T-helper 1 cell treated with Interleukin-12 subunit alpha and Interleukin-12 subunit beta and Interleukin-4 antibody, amounts not matched to agents 30 μg/mL and 1 μg/mL, for 36 hours (primary cell): ENCODE results near the gene ALDH3B2.
A peak's percentile ranks its signal among the peaks of the same experiment; 100 is the strongest.

ENCODE experiments used
- H3K27ac Mint-ChIP-seq: one replicate; pipeline ENCODE4 v1.8.0; 2021; ENCODE audit warnings: mild to moderate bottlenecking, mixed read lengths
- H3K27me3 Mint-ChIP-seq: one replicate; pipeline ENCODE4 v1.8.0; 2021; ENCODE audit warnings: low read depth, mixed read lengths
- H3K36me3 Mint-ChIP-seq: one replicate; pipeline ENCODE4 v1.8.0; 2021; ENCODE audit warnings: low read depth, mixed read lengths
- H3K4me1 Mint-ChIP-seq: one replicate; pipeline ENCODE4 v1.8.0; 2021; ENCODE audit warnings: low read depth, mixed read lengths
- H3K4me3 Mint-ChIP-seq: one replicate; pipeline ENCODE4 v1.8.0; 2021; ENCODE audit warnings: mild to moderate bottlenecking, moderate library complexity, mixed read lengths
- H3K9me3 Mint-ChIP-seq: one replicate; pipeline ENCODE4 v1.8.0; 2021; ENCODE audit warnings: mixed read lengths

The ALDH3B2 gene

DNA sequence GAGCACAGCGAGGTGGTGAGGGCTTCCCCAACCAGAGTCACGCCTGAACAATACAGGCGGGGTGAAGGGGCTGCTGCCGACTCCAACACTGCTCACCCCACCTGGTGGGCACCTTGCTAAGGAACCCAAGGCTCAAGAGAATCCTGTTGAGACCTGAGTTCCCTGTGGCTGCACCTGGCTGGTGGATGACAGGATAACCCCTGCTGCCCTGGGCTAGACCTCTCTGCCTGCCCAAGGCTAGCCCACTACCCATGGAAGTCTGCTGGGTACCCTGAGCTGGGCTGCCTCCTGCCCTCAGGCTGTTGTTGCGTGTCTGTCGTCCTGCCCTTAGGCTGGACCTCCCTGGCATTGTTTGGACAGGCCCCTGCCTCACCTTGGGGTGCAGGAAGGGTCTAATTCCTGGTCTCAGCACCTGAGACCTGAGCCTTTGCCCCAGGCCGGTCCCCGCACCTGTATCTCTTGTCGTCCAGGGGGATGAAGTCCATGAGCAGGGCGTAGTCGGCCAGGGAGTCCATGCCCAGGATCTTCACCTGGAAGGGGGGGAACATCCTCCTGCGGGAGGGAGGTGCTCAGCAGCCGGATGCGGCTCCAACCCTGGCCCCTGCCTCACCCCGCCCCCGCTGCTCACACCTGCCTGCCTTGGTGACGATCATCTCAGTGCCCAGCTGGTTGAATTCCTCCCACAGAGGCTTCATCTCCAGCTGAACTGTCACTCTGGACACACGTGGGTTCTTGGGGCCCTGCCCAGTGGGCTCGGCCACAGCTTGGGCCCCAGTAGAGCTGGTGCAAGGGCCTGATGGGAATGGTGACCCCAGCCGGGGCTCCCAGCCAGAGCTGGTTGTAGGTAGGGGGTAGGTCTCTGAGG is 39.8 kb downstream of the ALDH3B2 start:
- peaks cover 6% of the 10 kb centered on the region for H3K4me1 Mint-ChIP-seq
- H3K4me3 Mint-ChIP-seq = no peak overlapping the region

DNA sequence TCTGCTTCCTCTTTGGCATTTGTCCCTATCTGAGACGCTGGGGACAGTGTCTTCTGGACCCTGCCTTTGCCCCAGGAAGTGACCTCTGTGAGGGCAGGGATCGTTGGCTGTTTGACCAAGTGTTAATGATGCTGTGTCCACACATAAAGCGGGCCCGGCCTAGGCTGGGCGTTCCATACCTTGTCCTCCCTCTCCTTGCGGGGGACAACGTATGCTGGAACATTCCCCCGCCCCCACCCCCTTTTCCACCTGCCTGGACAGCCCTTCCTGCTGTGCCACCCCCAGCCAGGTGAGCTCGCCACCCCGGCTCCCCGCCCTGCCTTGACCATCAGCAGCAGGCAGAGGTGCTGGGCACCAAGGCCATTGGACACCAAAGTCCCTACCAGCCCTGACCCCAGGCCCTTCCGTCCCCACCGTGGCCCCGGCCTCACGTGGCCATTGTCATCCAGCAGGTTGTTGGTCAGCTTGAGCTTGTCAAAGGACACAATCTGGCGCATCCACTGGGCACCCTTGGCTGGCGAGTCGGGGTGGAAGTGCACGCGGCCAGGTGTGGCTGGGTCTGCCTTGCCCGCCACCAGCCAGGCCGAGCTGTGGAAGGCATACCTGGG is 40.6 kb downstream of the ALDH3B2 start:
- Mint-ChIP-seq H3K9me3 (no peaks in the 10 kb centered on the region), H3K36me3 (no peaks in the 10 kb centered on the region), H3K27ac (no peak overlapping the region), H3K27me3 (no peaks in the 10 kb centered on the region), H3K4me1 (peaks cover 8% of the 10 kb centered on the region), H3K4me3 (no peak overlapping the region)

More for the DNA sequence above, 39.8 kb downstream of the ALDH3B2 start:
- no peaks in the 10 kb centered on the region for H3K27me3 Mint-ChIP-seq
- H3K27ac Mint-ChIP-seq = no peak overlapping the region
- H3K36me3 Mint-ChIP-seq = no peaks in the 10 kb centered on the region
- no peaks in the 10 kb centered on the region for H3K9me3 Mint-ChIP-seq

- Mint-ChIP-seq H3K36me3 (no peaks in the 10 kb centered on the region), H3K4me1 (peaks cover 8% of the 10 kb centered on the region), H3K4me3 (no peak overlapping the region), H3K27ac (no peak overlapping the region), H3K27me3 (no peaks in the 10 kb centered on the region), H3K9me3 (no peaks in the 10 kb centered on the region)
Measured at GRCh38 chr11:67632982-67633755, 41.3 kb downstream of the ALDH3B2 start.

- Mint-ChIP-seq H3K36me3 (no peaks in the 10 kb centered on the region), H3K4me1 (peaks cover 8% of the 10 kb centered on the region), H3K27me3 (no peaks in the 10 kb centered on the region), H3K9me3 (no peaks in the 10 kb centered on the region), H3K4me3 (peak overlapping the region; percentile 64), H3K27ac (peak overlapping the region; percentile 36)
Measured at GRCh38 chr11:67632175-67632981, 42.0 kb downstream of the ALDH3B2 start.

GRCh38 chr11:67631853-67632174 is 42.6 kb downstream of the ALDH3B2 start:
- H3K4me3 Mint-ChIP-seq = peak overlapping the region; percentile 64
- H3K9me3 Mint-ChIP-seq = no peaks in the 10 kb centered on the region
- peak overlapping the region; percentile 36 for H3K27ac Mint-ChIP-seq

DNA sequence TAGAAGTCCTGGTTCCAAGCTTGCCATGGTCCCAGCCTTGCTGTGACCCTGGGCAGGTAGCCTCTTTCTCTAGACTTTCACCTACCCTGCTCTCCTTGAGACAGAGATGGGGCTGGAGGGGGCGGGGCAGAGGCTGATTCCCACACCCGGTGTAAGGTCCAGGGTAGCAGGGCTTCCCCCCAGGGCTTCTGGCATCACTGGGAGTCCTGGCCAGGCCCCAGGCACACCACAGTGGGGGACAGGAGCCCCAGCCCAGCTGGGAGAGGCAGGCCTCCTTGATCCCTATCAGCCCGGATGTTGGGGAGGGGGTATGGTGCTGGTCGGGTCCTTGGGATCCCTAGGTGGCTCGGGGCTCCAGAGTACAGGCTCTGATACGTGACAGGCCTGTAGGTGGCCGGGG is 43.0 kb downstream of the ALDH3B2 start:
- H3K4me1 Mint-ChIP-seq = peaks cover 8% of the 10 kb centered on the region
- no peaks in the 10 kb centered on the region for H3K9me3 Mint-ChIP-seq
- H3K4me3 Mint-ChIP-seq = peak overlapping the region; percentile 9
- no peaks in the 10 kb centered on the region for H3K36me3 Mint-ChIP-seq
- H3K27me3 Mint-ChIP-seq = no peaks in the 10 kb centered on the region
- H3K27ac Mint-ChIP-seq = no peak overlapping the region

More at GRCh38 chr11:67631853-67632174, 42.6 kb downstream of the ALDH3B2 start:
- no peaks in the 10 kb centered on the region for H3K27me3 Mint-ChIP-seq
- no peaks in the 10 kb centered on the region for H3K36me3 Mint-ChIP-seq
- H3K4me1 Mint-ChIP-seq = peaks cover 8% of the 10 kb centered on the region

DNA sequence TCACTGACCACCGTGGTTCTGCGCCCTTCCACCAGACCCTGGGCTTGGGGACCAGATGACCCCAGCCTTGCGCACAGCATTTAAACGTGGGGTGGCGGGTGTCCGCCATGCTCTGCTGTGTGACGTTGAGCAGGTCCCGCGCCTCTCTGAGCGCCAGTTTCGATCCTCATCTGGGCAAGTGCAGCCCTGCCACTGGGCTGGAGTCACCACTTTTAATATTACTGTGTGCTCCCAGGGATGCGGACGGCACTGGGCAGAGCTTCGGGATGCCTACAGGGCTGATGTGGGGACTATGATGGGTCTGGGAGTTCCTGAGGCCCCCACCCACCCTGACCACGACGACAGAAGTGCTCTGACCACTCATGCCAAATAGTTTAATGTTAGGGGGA is 43.5 kb downstream of the ALDH3B2 start:
- Mint-ChIP-seq H3K4me3 (peak overlapping the region; percentile 90), H3K36me3 (no peaks in the 10 kb centered on the region), H3K4me1 (peaks cover 8% of the 10 kb centered on the region), H3K9me3 (no peaks in the 10 kb centered on the region), H3K27ac (peak overlapping the region; percentile 76), H3K27me3 (no peaks in the 10 kb centered on the region)

- H3K27ac Mint-ChIP-seq = peak overlapping the region; percentile 91
- no peaks in the 10 kb centered on the region for H3K36me3 Mint-ChIP-seq
- H3K4me1 Mint-ChIP-seq = peaks cover 10% of the 10 kb centered on the region
- no peaks in the 10 kb centered on the region for H3K27me3 Mint-ChIP-seq
- H3K9me3 Mint-ChIP-seq = no peaks in the 10 kb centered on the region
- H3K4me3 Mint-ChIP-seq = peak overlapping the region; percentile 90
Measured at GRCh38 chr11:67630228-67630942, 44.0 kb downstream of the ALDH3B2 start.

DNA sequence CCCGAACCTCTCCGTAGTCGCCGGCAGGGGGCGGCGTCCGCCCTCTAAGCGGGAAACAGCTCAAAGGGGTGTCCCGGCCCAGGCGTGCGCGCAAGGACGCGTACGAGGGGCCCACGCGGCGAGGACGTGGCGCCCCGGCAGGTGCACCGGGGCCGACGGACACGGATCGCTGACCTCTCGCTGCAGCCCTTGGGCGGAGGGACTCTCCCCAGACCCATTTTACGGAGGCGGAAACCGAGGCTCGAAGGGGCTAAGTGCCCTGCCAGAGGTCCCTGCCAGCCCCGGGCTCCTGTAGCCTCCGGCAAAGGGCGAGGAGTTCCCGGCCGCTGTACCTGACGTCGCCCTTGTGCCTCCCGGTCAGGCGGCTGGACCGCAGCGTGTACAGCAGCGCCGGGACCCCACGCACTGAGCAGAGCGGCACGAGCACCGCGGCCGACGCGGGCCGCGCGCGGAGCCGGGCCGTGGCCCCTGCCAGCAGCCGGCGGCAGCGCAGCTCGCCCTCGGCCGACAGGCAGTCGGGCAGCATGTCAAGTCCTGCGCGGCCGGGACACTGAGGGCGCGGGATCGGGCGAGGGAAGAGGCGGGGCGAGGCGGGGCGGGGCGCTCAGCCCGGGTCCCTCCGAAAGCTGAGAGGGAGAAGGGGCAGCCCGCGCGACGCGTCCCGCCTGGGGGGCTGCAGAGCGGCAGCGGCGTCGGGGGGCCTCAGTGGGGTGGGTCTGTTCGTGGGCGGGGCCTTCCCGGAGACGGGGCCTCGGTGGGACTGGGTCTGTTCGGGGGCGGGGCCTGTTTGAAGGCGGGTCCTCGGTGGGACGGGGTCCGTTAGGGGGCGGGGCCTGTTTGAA is 44.8 kb downstream of the ALDH3B2 start, which contains the start of gene NUDT8:
NUDT8 (minus strand) TSS at position 552 of the 842 bp plus-strand sequence; CDS start at position 526, 26 bp downstream.
- peak within 1 kb of the TSS; percentile 91 for H3K27ac Mint-ChIP-seq
- H3K27me3 Mint-ChIP-seq = no peaks in the 10 kb centered on the region
- H3K4me3 Mint-ChIP-seq = peak within 1 kb of the TSS; percentile 90
- H3K9me3 Mint-ChIP-seq = no peaks in the 10 kb centered on the region
- H3K36me3 Mint-ChIP-seq = no peaks in the 10 kb centered on the region
- H3K4me1 Mint-ChIP-seq = peaks cover 13% of the 10 kb centered on the region

DNA sequence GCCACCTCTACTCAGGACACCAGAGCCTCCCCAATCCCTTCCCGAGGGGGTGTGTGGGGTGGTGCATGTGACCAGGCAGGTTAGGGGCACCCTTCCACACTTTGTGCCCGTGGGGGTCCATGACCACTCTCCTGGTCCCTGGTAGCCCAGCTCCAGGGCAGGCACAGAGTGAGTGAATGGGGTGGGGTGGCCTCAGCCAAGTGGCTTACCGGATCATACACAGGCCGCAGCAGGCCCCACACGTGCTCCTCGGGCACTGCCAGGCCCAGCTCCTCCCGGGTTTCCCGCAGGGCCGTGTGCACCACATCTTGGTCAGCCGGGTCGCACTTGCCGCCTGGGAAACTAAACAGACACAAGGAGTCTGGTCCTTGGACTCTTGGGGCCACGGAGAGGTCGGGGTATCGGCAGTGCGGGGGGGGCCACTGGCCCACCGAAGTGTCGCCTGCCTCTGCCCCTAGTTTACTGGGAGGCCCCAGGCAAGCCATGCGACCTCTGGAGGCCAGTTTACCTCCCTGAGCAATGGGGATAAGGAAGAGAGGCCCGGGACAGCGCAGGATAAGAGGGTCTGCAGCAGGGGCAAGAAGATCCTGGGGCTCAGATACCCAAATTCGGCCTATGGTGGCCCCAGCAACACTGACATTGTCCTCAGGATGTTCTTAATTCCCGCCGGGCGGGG is 45.6 kb downstream of the ALDH3B2 start:
- Mint-ChIP-seq H3K27me3 (no peaks in the 10 kb centered on the region), H3K27ac (no peak overlapping the region)

DNA sequence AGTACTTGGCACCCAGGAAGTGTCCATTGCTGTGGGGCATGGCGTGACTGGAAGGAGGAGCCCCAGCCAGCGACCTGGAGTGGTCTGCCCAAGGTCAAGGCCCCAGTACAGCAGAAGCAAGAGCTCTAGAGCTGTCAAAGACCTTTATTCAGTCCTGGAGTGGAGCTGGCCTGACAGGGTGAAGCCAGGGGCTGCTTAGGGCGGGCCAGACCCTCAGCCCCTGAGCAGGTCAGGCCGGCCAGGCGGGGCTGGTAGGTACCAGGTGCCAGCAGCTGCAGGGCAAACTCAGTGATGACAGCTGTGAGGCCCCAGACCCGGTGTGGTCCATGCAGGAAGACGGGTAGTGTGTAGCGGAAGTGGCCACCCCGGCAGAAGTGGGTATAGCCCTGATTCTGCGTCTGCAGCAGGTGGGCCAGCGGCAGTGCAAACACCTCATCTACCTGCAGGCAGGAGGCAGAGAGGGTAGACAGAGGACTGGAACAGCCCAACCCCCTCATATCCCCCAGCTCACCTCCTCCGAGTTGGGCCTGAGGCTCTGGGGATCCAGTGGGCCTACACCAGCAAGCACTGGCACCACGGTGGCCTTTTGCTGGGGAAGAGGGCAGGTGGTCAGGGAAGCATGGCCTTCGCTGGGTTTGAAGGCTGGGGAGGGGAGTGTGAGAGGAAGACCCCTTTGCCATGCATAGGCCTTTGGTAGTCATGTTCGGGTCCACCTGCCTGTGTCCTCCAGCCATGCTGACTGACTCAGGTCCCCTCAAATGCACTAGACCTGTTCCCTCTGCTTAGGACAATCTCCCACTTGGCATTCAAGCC is 46.4 kb downstream of the ALDH3B2 start:
- H3K27ac Mint-ChIP-seq = peak overlapping the region; percentile 31
- no peaks in the 10 kb centered on the region for H3K27me3 Mint-ChIP-seq
- no peaks in the 10 kb centered on the region for H3K36me3 Mint-ChIP-seq
- H3K4me3 Mint-ChIP-seq = no peak overlapping the region
- peaks cover 13% of the 10 kb centered on the region for H3K4me1 Mint-ChIP-seq
- no peaks in the 10 kb centered on the region for H3K9me3 Mint-ChIP-seq

More for the DNA sequence above, 45.6 kb downstream of the ALDH3B2 start:
- peaks cover 13% of the 10 kb centered on the region for H3K4me1 Mint-ChIP-seq
- H3K9me3 Mint-ChIP-seq = no peaks in the 10 kb centered on the region
- no peaks in the 10 kb centered on the region for H3K36me3 Mint-ChIP-seq
- H3K4me3 Mint-ChIP-seq = peak overlapping the region; percentile 61

DNA sequence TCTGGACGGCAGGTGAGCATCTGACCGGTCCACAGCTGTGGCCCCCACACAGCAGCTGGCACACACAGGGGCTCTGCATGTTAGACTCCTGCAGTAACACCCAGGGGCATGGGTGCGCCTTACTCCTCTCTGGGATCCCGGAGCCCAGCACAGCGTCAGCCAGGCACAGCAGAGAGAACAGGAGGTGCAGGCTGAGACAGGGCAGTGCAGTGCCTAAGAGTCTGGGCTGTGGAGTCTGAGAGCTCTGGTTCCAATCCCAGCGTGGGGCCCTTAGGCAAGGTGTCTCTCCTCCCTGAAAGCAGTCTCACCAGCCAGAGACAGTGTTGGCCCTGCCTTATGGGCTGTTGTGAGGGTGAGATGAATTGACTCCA is 47.0 kb downstream of the ALDH3B2 start:
- H3K4me1 Mint-ChIP-seq = peaks cover 13% of the 10 kb centered on the region
- H3K4me3 Mint-ChIP-seq = no peak overlapping the region
- H3K9me3 Mint-ChIP-seq = no peaks in the 10 kb centered on the region
- no peaks in the 10 kb centered on the region for H3K36me3 Mint-ChIP-seq
- no peaks in the 10 kb centered on the region for H3K27me3 Mint-ChIP-seq
- no peak overlapping the region for H3K27ac Mint-ChIP-seq
